ENCODE results near the gene ABCB4. TPM values are rescaled to one million over a fixed set of nuclear protein-coding genes. Genes with fewer than 3 reads are reported as not detected.

The ABCB4 gene
- total RNA-seq, 4 donors from 2014 or later = 0.08 to 2.1 (median 0.76) TPM

DNA sequence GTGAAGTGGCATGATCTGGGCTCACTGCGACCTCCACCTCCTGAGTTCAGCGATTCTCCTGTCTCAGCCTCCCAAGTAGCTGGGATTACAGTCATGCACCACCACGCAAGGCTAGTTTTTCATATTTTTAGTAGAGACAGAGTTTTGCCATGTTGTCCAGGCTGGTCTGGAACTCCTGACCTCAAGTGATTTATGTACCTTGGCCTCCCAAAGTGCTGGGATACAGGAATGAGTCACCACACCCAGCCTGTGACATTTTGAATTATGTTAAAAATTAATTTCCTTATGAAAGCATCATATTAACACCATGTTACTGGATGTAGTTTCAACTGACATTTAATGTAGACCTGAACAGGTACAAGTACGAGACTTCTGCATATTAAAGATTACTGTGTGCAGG, 24.3 kb downstream of the ABCB4 start:
- intact Hi-C loops (cut with DNase I; ENCODE audit: low total_unique reads) = no loop called here

DNA sequence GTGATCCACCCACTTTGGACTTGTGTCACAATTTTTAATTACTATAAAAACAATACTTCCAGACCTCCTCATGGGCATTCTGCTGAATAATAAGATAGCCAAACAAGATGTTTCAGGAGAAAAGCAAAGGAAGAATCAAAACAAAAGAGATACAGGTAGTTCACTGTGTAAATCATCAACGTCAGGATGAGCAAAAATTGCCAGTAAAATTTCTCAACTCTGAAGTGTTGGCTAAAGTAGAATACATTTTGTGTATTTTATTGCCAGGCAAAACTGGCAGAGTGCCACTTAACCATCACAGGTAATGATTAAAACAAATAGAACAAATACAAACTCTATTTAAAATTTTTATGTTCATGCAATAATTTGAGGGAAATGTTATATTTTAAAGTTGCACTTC, 24.8 kb downstream of the ABCB4 start:
- no peak for TF ChIP-seq POLR2A (IDR thresholded peaks at IDR 0.05)
- TF ChIP-seq, protein P1, sequence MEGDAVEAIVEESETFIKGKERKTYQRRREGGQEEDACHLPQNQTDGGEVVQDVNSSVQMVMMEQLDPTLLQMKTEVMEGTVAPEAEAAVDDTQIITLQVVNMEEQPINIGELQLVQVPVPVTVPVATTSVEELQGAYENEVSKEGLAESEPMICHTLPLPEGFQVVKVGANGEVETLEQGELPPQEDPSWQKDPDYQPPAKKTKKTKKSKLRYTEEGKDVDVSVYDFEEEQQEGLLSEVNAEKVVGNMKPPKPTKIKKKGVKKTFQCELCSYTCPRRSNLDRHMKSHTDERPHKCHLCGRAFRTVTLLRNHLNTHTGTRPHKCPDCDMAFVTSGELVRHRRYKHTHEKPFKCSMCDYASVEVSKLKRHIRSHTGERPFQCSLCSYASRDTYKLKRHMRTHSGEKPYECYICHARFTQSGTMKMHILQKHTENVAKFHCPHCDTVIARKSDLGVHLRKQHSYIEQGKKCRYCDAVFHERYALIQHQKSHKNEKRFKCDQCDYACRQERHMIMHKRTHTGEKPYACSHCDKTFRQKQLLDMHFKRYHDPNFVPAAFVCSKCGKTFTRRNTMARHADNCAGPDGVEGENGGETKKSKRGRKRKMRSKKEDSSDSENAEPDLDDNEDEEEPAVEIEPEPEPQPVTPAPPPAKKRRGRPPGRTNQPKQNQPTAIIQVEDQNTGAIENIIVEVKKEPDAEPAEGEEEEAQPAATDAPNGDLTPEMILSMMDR (IDR thresholded peaks at IDR 0.05) = no peak
- WGBS, 2 donors = 46 to 51% methylated on average over 1 of the region's 1 CpG
- H3K4me3 ChIP-seq (ENCODE audit: low read depth, poor library complexity, severe bottlenecking) = no peak overlapping the region
- DNase-seq (ENCODE audit: low spot score in 2 of 2) = no peak
- intact Hi-C loops (cut with DNase I; ENCODE audit: low total_unique reads) = no loop called here

More for the DNA sequence above, 24.3 kb downstream of the ABCB4 start:
- no peak for DNase-seq (ENCODE audit: low spot score in 2 of 2)
- TF ChIP-seq POLR2A (IDR thresholded peaks at IDR 0.05) = no peak
- TF ChIP-seq, protein P1 (IDR thresholded peaks at IDR 0.05) = no peak
- H3K4me3 ChIP-seq (ENCODE audit: low read depth, poor library complexity, severe bottlenecking) = no peak overlapping the region
- WGBS, 2 donors = 93% methylated on average over 4 of the region's 4 CpGs

DNA sequence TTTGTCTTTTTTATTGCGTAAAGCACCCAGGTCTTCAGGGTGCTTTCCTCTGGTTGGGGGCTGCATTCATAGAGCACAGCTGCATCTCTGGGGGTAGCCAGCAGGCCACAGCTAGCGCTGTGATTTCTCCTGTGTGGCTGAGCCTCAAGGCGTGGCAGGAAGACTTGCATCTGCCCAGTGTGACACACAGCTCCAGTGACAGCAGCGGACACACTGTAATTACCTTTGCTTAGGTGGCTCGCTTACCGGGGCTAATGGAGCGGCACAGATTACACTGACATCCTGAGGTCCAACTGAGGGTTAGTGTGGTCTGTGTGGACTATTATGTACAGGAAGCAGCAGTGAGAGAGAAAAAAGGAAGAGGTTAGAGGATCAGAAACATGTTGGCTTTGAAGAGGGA, 27.1 kb downstream of the ABCB4 start:
- intact Hi-C loops (cut with DNase I; ENCODE audit: low total_unique reads) = no loop called here
- no peak for DNase-seq (ENCODE audit: low spot score in 2 of 2)
- TF ChIP-seq POLR2A (IDR thresholded peaks at IDR 0.05) = no peak
- TF ChIP-seq, protein P1 (IDR thresholded peaks at IDR 0.05) = no peak

DNA sequence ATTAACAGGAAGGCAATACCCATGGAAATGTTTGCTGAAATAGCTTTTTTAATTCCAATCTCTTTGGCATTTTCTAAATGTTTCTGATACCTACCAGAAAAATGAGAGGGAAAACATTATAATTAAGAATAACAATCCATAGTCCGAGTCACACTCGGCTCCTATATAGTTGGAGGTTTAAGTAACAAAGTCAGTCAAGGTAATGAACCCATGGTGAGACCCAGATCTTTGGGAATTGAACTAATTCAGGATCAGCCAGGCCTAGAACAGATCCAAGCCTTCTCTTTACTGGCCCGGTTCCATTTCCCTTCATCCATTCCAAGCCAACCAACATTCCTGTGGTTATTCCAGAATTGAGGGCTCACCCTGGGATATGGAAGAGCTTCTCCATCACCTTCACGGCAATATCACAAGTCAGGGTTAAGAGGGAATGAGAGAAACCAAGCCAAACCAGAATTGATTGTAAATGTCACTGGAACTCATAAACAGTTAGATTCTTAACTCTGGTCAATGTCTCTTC, 28.3 kb downstream of the ABCB4 start:
- WGBS, 2 donors = 70 to 80% methylated on average over 4 of the region's 4 CpGs
- H3K4me3 ChIP-seq (ENCODE audit: low read depth, poor library complexity, severe bottlenecking) = no peak overlapping the region
- no peak for DNase-seq (ENCODE audit: low spot score in 2 of 2)
- intact Hi-C loops (cut with DNase I; ENCODE audit: low total_unique reads) = no loop called here
- no peak for TF ChIP-seq POLR2A (IDR thresholded peaks at IDR 0.05)
- TF ChIP-seq, protein P1 (IDR thresholded peaks at IDR 0.05) = no peak

More for the DNA sequence above, 27.1 kb downstream of the ABCB4 start:
- H3K4me3 ChIP-seq (ENCODE audit: low read depth, poor library complexity, severe bottlenecking) = no peak overlapping the region
- WGBS, 2 donors = 70 to 83% methylated on average over 6 to 7 of the region's 7 CpGs

DNA sequence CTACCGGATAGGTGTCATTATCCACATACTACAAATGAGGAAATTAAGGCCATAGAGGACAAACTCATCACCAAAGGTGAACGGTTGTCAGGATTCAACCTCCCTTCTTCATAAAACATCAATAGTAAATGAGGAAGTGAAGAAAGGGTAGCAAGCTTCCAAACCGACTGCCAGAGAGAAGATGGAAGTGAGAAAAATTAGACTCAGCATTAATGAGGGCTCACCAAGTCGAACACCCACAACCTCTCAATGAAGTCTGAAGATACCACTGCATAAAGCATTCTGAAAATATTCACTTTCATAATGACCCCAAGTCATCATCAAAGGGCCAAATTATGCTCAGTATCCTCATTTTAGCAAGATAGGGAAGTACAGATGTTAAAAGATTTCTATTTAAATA, 29.6 kb downstream of the ABCB4 start:
- TF ChIP-seq, protein P1 (IDR thresholded peaks at IDR 0.05) = no peak
- no peak for TF ChIP-seq POLR2A (IDR thresholded peaks at IDR 0.05)
- WGBS, 2 donors = 63 to 73% methylated on average over 4 of the region's 4 CpGs

DNA sequence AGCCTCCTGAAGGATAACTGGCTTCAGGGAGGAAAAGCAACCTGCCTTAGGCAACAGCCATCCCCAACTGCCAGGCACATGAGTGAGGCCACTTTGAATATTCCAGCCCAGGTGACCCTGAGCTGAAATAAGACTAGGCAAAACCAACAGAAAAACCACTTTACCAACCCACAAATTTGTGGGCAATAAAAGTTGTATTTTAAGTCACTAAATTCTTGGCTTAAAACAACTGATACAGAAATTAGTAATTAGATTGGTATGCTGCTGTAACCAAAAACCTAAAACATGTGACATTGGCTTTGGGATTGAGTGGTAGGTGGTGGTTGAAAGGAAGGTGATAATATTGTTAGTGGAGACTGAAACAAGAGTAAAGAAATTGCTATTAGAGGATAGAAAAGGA, 39.9 kb downstream of the ABCB4 start:
- no peak for DNase-seq (ENCODE audit: low spot score in 2 of 2)
- TF ChIP-seq, protein P1 (IDR thresholded peaks at IDR 0.05) = no peak
- no peak for TF ChIP-seq POLR2A (IDR thresholded peaks at IDR 0.05)
- intact Hi-C loops (cut with DNase I; ENCODE audit: low total_unique reads) = no loop called here
- H3K4me3 ChIP-seq (ENCODE audit: low read depth, poor library complexity, severe bottlenecking) = no peak overlapping the region

More for the DNA sequence above, 29.6 kb downstream of the ABCB4 start:
- intact Hi-C loops (cut with DNase I; ENCODE audit: low total_unique reads) = no loop called here
- no peak for DNase-seq (ENCODE audit: low spot score in 2 of 2)
- H3K4me3 ChIP-seq (ENCODE audit: low read depth, poor library complexity, severe bottlenecking) = no peak overlapping the region

Data from lower leg skin (tissue), 4 donors.